ENCODE measurements around the gene INTS14. TPM values are rescaled to one million over a fixed set of nuclear protein-coding genes. Genes with fewer than 3 reads are reported as not detected.

The INTS14 gene
- total and polyA plus RNA-seq, 4 donors: 12.0 to 26.4 (median 16.0) TPM

DNA sequence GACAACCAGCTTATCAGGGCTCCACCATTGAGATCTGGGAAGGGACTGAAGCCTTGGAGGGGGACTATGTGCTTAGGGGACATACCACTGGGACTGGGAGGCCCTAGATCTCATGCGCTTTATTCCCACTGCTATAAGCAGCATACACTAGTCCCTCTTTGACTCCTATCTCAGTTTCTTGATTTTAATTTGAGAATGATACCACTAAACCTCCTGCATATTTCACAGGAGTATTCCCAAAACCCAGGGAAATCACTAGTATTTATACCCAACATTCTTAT is 40.1 kb upstream of the INTS14 start:
- no peak overlapping the region for H3K27ac ChIP-seq (ENCODE audit: low read depth in 1 of 2, low read length in 2 of 2)
- no peak for DNase-seq (ENCODE audit: low spot score)
- 96% methylated on average over 1 of the region's 1 CpG for WGBS
- peaks cover 2 to 29% (median 12%) of the 10 kb centered on the region in 4 donors for H3K36me3 ChIP-seq (ENCODE audit: control insufficient read depth in 4 of 4, insufficient read depth in 3 of 4, low read depth in 1 of 4, low read length in 3 of 4)
- no peaks in the 10 kb centered on the region for H3K27me3 ChIP-seq (ENCODE audit: control insufficient read depth in 4 of 4, insufficient read depth in 4 of 4, low read length in 3 of 4)
- TF ChIP-seq YY1 (IDR thresholded peaks at IDR 0.05): no peak
- TF ChIP-seq NR2F2 (IDR thresholded peaks at IDR 0.05): no peak
- TF ChIP-seq, protein P1, sequence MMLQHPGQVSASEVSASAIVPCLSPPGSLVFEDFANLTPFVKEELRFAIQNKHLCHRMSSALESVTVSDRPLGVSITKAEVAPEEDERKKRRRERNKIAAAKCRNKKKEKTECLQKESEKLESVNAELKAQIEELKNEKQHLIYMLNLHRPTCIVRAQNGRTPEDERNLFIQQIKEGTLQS (IDR thresholded peaks at IDR 0.05): no peak
- no peak for TF ChIP-seq SP1 (IDR thresholded peaks at IDR 0.05)
- TF ChIP-seq, protein P2, sequence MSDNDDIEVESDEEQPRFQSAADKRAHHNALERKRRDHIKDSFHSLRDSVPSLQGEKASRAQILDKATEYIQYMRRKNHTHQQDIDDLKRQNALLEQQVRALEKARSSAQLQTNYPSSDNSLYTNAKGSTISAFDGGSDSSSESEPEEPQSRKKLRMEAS (IDR thresholded peaks at IDR 0.05): no peak
- no peak for TF ChIP-seq FOXA1 (IDR thresholded peaks at IDR 0.05)
- TF ChIP-seq HNF4A (conservative IDR thresholded peaks at IDR 0.05): no peak
- TF ChIP-seq, protein P3, sequence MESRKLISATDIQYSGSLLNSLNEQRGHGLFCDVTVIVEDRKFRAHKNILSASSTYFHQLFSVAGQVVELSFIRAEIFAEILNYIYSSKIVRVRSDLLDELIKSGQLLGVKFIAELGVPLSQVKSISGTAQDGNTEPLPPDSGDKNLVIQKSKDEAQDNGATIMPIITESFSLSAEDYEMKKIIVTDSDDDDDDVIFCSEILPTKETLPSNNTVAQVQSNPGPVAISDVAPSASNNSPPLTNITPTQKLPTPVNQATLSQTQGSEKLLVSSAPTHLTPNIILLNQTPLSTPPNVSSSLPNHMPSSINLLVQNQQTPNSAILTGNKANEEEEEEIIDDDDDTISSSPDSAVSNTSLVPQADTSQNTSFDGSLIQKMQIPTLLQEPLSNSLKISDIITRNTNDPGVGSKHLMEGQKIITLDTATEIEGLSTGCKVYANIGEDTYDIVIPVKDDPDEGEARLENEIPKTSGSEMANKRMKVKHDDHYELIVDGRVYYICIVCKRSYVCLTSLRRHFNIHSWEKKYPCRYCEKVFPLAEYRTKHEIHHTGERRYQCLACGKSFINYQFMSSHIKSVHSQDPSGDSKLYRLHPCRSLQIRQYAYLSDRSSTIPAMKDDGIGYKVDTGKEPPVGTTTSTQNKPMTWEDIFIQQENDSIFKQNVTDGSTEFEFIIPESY (IDR thresholded peaks at IDR 0.05): no peak
- TF ChIP-seq RAD21 (IDR thresholded peaks at IDR 0.05): no peak
- no peak for TF ChIP-seq FOXA2 (IDR thresholded peaks at IDR 0.05)
- TF ChIP-seq RXRA (IDR thresholded peaks at IDR 0.05): no peak
- no peak for TF ChIP-seq GABPA (IDR thresholded peaks at IDR 0.05 in 1 of 2, conservative IDR thresholded peaks at IDR 0.05 in 1 of 2)
- no peak for TF ChIP-seq HNF4G (IDR thresholded peaks at IDR 0.05)
- TF ChIP-seq, protein P4, sequence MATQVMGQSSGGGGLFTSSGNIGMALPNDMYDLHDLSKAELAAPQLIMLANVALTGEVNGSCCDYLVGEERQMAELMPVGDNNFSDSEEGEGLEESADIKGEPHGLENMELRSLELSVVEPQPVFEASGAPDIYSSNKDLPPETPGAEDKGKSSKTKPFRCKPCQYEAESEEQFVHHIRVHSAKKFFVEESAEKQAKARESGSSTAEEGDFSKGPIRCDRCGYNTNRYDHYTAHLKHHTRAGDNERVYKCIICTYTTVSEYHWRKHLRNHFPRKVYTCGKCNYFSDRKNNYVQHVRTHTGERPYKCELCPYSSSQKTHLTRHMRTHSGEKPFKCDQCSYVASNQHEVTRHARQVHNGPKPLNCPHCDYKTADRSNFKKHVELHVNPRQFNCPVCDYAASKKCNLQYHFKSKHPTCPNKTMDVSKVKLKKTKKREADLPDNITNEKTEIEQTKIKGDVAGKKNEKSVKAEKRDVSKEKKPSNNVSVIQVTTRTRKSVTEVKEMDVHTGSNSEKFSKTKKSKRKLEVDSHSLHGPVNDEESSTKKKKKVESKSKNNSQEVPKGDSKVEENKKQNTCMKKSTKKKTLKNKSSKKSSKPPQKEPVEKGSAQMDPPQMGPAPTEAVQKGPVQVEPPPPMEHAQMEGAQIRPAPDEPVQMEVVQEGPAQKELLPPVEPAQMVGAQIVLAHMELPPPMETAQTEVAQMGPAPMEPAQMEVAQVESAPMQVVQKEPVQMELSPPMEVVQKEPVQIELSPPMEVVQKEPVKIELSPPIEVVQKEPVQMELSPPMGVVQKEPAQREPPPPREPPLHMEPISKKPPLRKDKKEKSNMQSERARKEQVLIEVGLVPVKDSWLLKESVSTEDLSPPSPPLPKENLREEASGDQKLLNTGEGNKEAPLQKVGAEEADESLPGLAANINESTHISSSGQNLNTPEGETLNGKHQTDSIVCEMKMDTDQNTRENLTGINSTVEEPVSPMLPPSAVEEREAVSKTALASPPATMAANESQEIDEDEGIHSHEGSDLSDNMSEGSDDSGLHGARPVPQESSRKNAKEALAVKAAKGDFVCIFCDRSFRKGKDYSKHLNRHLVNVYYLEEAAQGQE (IDR thresholded peaks at IDR 0.05): no peak
- TF ChIP-seq TAF1 (conservative IDR thresholded peaks at IDR 0.05): no peak
- H3K4me1 ChIP-seq (ENCODE audit: control insufficient read depth in 4 of 4, insufficient read depth in 4 of 4, low read length in 3 of 4): no peaks in the 10 kb centered on the region
- H3K9me3 ChIP-seq (ENCODE audit: control insufficient read depth in 4 of 4, low read length in 3 of 4): no peaks in the 10 kb centered on the region
- no peak overlapping the region for H3K4me3 ChIP-seq (ENCODE audit: low read depth in 1 of 3, low read length in 3 of 3)
- no peak overlapping the region for H3K9ac ChIP-seq (ENCODE audit: low read depth in 1 of 2, low read length in 2 of 2)

DNA sequence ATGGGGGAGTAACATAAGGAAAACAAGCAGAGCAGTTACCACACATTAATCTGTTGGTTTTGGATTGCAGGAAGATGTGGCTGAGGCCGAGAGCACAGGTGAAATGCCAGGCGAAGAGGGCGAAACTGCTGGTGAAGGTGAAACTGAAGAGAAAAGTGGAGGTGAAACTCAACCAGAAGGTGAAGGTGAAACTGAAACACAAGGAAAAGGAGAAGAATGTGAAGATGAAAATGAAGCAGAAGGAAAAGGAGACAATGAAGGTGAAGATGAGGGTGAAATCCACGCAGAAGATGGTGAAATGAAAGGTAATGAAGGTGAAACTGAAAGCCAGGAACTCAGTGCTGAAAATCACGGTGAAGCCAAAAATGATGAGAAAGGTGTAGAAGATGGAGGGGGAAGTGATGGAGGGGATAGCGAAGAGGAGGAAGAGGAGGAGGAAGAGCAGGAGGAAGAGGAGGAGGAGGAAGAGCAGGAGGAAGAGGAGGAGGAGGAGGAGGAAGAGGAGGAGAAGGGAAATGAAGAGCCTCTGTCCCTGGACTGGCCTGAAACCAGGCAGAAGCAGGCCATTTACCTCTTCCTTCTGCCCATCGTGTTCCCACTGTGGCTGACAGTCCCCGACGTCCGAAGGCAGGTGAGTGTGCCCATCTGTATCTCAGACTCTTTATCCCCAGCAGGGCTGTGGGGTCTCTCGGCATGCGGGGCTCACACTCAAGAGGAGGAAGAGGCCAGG is 39.5 kb upstream of the INTS14 start:
- no peaks in the 10 kb centered on the region for H3K27me3 ChIP-seq (ENCODE audit: control insufficient read depth in 4 of 4, insufficient read depth in 4 of 4, low read length in 3 of 4)
- no peak overlapping the region for H3K27ac ChIP-seq (ENCODE audit: low read depth in 1 of 2, low read length in 2 of 2)
- peaks cover 2 to 25% (median 9%) of the 10 kb centered on the region in 4 donors for H3K36me3 ChIP-seq (ENCODE audit: control insufficient read depth in 4 of 4, insufficient read depth in 3 of 4, low read depth in 1 of 4, low read length in 3 of 4)
- H3K9me3 ChIP-seq (ENCODE audit: control insufficient read depth in 4 of 4, low read length in 3 of 4): no peaks in the 10 kb centered on the region
- WGBS: 95% methylated on average over 12 of the region's 12 CpGs
- no peaks in the 10 kb centered on the region for H3K4me1 ChIP-seq (ENCODE audit: control insufficient read depth in 4 of 4, insufficient read depth in 4 of 4, low read length in 3 of 4)
- no peak for DNase-seq (ENCODE audit: low spot score)
- no peak overlapping the region for H3K4me3 ChIP-seq (ENCODE audit: low read depth in 1 of 3, low read length in 3 of 3)
- H3K9ac ChIP-seq (ENCODE audit: low read depth in 1 of 2, low read length in 2 of 2): no peak overlapping the region
- no peak for TF ChIP-seq JUND (IDR thresholded peaks at IDR 0.05)
- TF ChIP-seq FOXA2 (IDR thresholded peaks at IDR 0.05): no peak
- TF ChIP-seq EGR1 (IDR thresholded peaks at IDR 0.05; ENCODE audit: low read depth in 2 of 2): no peak
- TF ChIP-seq HNF4A (conservative IDR thresholded peaks at IDR 0.05): no peak
- TF ChIP-seq RXRA (IDR thresholded peaks at IDR 0.05): no peak
- no peak for TF ChIP-seq FOXA1 (IDR thresholded peaks at IDR 0.05)
- TF ChIP-seq RAD21 (IDR thresholded peaks at IDR 0.05): no peak
- no peak for TF ChIP-seq NR2F2 (IDR thresholded peaks at IDR 0.05)
- TF ChIP-seq GABPA (IDR thresholded peaks at IDR 0.05 in 1 of 2, conservative IDR thresholded peaks at IDR 0.05 in 1 of 2): no peak
- TF ChIP-seq, protein P2 (IDR thresholded peaks at IDR 0.05): no peak
- TF ChIP-seq SP1 (IDR thresholded peaks at IDR 0.05): no peak
- TF ChIP-seq, protein P3 (IDR thresholded peaks at IDR 0.05): no peak
- TF ChIP-seq HNF4G (IDR thresholded peaks at IDR 0.05): no peak
- no peak for TF ChIP-seq TAF1 (conservative IDR thresholded peaks at IDR 0.05)
- TF ChIP-seq, protein P4 (IDR thresholded peaks at IDR 0.05): no peak
- no peak for TF ChIP-seq YY1 (IDR thresholded peaks at IDR 0.05)

Measured in liver (tissue), 9 donors.